Measurements from ENCODE around the gene PTGS1.

DNA sequence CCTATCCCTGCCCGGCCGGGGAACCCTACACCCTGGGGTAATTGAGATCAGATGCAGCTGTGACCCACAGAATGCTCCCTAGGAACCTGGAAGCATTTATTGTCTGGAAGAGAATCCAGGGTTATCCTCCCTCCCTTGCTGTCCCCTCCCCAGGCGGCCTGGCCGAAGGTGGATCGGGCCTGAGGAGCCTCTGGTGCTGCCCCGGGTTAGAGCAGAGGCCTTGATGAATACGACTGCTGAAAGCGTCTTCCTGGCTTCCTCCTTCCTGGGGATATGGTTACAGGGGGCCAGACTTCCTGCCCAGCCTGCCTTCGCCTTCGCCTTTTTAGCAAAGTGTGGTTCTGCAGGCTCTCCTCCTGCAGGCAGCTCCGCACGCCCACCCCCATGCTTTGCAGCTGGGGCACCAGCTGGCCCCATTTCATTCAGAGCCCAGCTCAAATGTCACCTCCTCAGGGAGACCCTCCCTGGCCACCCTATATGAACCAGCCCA lies 22.5 kb upstream of the PTGS1 start:
- TF ChIP-seq, protein P1, sequence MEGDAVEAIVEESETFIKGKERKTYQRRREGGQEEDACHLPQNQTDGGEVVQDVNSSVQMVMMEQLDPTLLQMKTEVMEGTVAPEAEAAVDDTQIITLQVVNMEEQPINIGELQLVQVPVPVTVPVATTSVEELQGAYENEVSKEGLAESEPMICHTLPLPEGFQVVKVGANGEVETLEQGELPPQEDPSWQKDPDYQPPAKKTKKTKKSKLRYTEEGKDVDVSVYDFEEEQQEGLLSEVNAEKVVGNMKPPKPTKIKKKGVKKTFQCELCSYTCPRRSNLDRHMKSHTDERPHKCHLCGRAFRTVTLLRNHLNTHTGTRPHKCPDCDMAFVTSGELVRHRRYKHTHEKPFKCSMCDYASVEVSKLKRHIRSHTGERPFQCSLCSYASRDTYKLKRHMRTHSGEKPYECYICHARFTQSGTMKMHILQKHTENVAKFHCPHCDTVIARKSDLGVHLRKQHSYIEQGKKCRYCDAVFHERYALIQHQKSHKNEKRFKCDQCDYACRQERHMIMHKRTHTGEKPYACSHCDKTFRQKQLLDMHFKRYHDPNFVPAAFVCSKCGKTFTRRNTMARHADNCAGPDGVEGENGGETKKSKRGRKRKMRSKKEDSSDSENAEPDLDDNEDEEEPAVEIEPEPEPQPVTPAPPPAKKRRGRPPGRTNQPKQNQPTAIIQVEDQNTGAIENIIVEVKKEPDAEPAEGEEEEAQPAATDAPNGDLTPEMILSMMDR (conservative IDR thresholded peaks at IDR 0.05), result no peak
- no peak for TF ChIP-seq ZFX (IDR thresholded peaks at IDR 0.05)
